Fibroblast of lung (primary cell): Measurements from ENCODE around the gene BBLN.

Source experiments
- EZH2 ChIP-seq: IDR thresholded peaks from 2 replicates; pipeline ENCODE4 v1.5.1; 2012; ENCODE audit warnings: low read length, control low read depth, mild to moderate bottlenecking; ENCODE audit errors: missing control alignments
- TF ChIP-seq, protein P1 (sequence below), 2 donors: IDR thresholded peaks in 1 of 2; conservative IDR thresholded peaks in 1 of 2; 1 replicate in 1 of 2; 2 replicates in 1 of 2; pipeline ENCODE4 v1.5.1; 2011 to 2012; ENCODE audit warnings: low read length in 2 of 2, control low read depth in 1 of 2, inconsistent platforms in 1 of 2, low read depth in 1 of 2, mild to moderate bottlenecking in 1 of 2

DNA sequence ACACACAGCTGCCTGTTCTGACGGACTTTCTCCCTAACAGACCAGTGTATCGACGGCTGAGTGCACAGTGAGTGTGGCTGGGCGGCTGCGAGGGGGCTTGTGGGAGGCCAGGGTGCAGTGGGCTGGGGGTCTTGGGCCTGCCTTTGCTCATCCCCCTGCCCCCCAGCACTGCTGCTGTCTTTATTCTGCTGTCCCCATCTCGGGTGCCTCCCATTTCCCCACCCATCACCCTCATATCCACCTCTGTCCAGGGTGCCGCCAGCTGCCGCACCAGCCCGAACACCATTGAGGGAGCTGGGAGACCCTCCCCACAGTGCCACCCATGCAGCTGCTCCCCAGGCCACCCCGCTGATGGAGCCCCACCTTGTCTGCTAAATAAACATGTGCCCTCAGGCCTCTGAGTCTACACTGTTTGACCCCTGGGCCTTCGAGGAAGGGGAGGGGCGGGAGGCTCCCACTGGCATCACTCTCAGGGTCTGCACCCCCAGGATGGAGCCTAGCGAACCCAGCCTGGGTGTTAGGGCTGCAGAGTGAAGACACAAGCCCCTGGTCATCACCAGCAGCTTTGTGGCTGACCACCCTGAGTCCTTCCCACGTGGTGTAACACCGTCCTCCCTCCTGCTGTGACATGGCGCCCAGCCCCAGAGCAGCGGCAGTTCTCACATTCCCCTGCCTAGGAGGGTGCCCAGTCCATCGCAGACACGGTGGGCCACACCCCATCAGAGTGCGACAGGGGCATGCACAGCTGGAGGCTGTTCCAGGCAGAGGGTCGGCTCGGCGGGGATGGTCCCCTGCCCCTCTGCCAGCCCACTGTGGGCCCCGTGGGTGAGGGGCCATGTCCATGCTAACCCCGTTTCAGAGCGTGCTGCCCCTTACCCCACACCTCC, 6.8 kb upstream of the BBLN start:
- TF ChIP-seq, protein P1, sequence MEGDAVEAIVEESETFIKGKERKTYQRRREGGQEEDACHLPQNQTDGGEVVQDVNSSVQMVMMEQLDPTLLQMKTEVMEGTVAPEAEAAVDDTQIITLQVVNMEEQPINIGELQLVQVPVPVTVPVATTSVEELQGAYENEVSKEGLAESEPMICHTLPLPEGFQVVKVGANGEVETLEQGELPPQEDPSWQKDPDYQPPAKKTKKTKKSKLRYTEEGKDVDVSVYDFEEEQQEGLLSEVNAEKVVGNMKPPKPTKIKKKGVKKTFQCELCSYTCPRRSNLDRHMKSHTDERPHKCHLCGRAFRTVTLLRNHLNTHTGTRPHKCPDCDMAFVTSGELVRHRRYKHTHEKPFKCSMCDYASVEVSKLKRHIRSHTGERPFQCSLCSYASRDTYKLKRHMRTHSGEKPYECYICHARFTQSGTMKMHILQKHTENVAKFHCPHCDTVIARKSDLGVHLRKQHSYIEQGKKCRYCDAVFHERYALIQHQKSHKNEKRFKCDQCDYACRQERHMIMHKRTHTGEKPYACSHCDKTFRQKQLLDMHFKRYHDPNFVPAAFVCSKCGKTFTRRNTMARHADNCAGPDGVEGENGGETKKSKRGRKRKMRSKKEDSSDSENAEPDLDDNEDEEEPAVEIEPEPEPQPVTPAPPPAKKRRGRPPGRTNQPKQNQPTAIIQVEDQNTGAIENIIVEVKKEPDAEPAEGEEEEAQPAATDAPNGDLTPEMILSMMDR (conservative IDR thresholded peaks at IDR 0.05 in 1 of 2, IDR thresholded peaks at IDR 0.05 in 1 of 2; ENCODE audit: low read depth in 1 of 2, low read length in 2 of 2), result no peak
- TF ChIP-seq EZH2, result no peak
